CD4-positive, alpha-beta T cell treated with Interleukin-12 subunit alpha and Interleukin-12 subunit beta, for 1 hour (primary cell): ENCODE measurements around the gene LAMC2.
"Not testable (repeated sequence)": the region's sequence is repeated elsewhere in the genome, so short reads cannot be mapped to it uniquely, and the experiment has no call there.

Source experiments
- DNase-seq: peaks from one replicate; pipeline ENCODE4 v3.0.0-alpha.2; 2020

The LAMC2 gene

GRCh38 chr1:183239793-183240525, 53.9 kb downstream of the LAMC2 start:
- DNase-seq, result no peak

GRCh38 chr1:183240526-183240825, 54.4 kb downstream of the LAMC2 start:
- no peak for DNase-seq

GRCh38 chr1:183240853-183241252, 54.8 kb downstream of the LAMC2 start:
- DNase-seq, result not testable (repeated sequence)

GRCh38 chr1:183241471-183241870, 55.4 kb downstream of the LAMC2 start:
- no peak for DNase-seq

GRCh38 chr1:183242556-183242955, 56.5 kb downstream of the LAMC2 start:
- DNase-seq, result no peak

GRCh38 chr1:183243161-183244050, 57.3 kb downstream of the LAMC2 start:
- no peak for DNase-seq

- no peak for DNase-seq
Measured at GRCh38 chr1:183244466-183244865, 58.4 kb downstream of the LAMC2 start.

GRCh38 chr1:183245357-183245756, 59.3 kb downstream of the LAMC2 start:
- no peak for DNase-seq

GRCh38 chr1:183246436-183246835, 60.4 kb downstream of the LAMC2 start:
- no peak for DNase-seq

- no peak for DNase-seq
Measured at GRCh38 chr1:183247066-183247465, 61.0 kb downstream of the LAMC2 start.

GRCh38 chr1:183247484-183247883, 61.4 kb downstream of the LAMC2 start:
- DNase-seq, result no peak

GRCh38 chr1:183247931-183248330, 61.9 kb downstream of the LAMC2 start:
- no peak for DNase-seq

GRCh38 chr1:183248989-183249691, 63.1 kb downstream of the LAMC2 start:
- no peak for DNase-seq

- DNase-seq, result no peak
Measured at GRCh38 chr1:183249941-183250452, 63.9 kb downstream of the LAMC2 start.

- DNase-seq, result no peak
Measured at GRCh38 chr1:183251101-183251958, 65.3 kb downstream of the LAMC2 start.

GRCh38 chr1:183251959-183252450, 65.9 kb downstream of the LAMC2 start:
- DNase-seq, result no peak

GRCh38 chr1:183255073-183255472, 69.0 kb downstream of the LAMC2 start:
- no peak for DNase-seq

- DNase-seq, result no peak
Measured at GRCh38 chr1:183259924-183260323, 73.9 kb downstream of the LAMC2 start.

- no peak for DNase-seq
Measured at GRCh38 chr1:183262628-183263200, 76.7 kb downstream of the LAMC2 start.

GRCh38 chr1:183263886-183264602, 78.0 kb downstream of the LAMC2 start:
- no peak for DNase-seq
